H9 (cell line): ENCODE results near the gene SDR9C7. TPM values are rescaled to one million over a fixed set of nuclear protein-coding genes. Genes with fewer than 3 reads are reported as not detected.

Experiments
- DNase-seq: peaks from one replicate; pipeline ENCODE4 v3.0.0-alpha.2; 2017
- H2AFZ ChIP-seq: one replicate; pipeline ENCODE4 v1.6.1; 2013; ENCODE audit warnings: mild to moderate bottlenecking, low read length, control low read depth, moderate library complexity
- H2AK5ac ChIP-seq: 2 replicates; pipeline ENCODE4 v1.6.1; 2013; ENCODE audit warnings: low read length, control low read depth, mixed read lengths; ENCODE audit not compliant: insufficient read length
- H2BK120ac ChIP-seq: one replicate; pipeline ENCODE4 v1.6.1; 2013; ENCODE audit warnings: low read depth, mild to moderate bottlenecking, low read length, control low read depth, inconsistent platforms; ENCODE audit not compliant: poor library complexity, severe bottlenecking
- H2BK12ac ChIP-seq: 2 replicates; pipeline ENCODE4 v1.6.1; 2013; ENCODE audit warnings: low read length, control low read depth, mixed read lengths, low read depth; ENCODE audit not compliant: insufficient read length
- H2BK15ac ChIP-seq: 2 replicates; pipeline ENCODE4 v1.6.1; 2013; ENCODE audit warnings: low read depth, low read length, control low read depth
- H2BK20ac ChIP-seq: one replicate; pipeline ENCODE4 v1.6.1; 2013; ENCODE audit warnings: low read depth, mild to moderate bottlenecking, low read length, control low read depth, inconsistent platforms; ENCODE audit not compliant: poor library complexity, severe bottlenecking
- H2BK5ac ChIP-seq: 2 replicates; pipeline ENCODE4 v1.6.1; 2013; ENCODE audit warnings: low read length, control low read depth, mixed read lengths; ENCODE audit not compliant: insufficient read length
- H3K14ac ChIP-seq: 2 replicates; pipeline ENCODE4 v1.6.1; 2013; ENCODE audit warnings: low read length, control low read depth; ENCODE audit not compliant: insufficient read depth
- H3K18ac ChIP-seq: 2 replicates; pipeline ENCODE4 v1.6.1; 2013; ENCODE audit warnings: low read depth, mild to moderate bottlenecking, mixed read lengths, low read length, control low read depth; ENCODE audit not compliant: insufficient read length
- H3K23ac ChIP-seq: 2 replicates; pipeline ENCODE4 v1.6.1; 2013; ENCODE audit warnings: low read length, control low read depth, mixed read lengths, low read depth; ENCODE audit not compliant: insufficient read length
- H3K23me2 ChIP-seq: 2 replicates; pipeline ENCODE4 v1.6.1; 2013; ENCODE audit warnings: low read depth, mild to moderate bottlenecking, mixed read lengths, low read length, control low read depth; ENCODE audit not compliant: insufficient read length, poor library complexity, severe bottlenecking
- H3K27ac ChIP-seq: 2 replicates; pipeline ENCODE4 v1.5.1; 2013; ENCODE audit warnings: low read length, control low read depth, mixed read lengths, low read depth; ENCODE audit not compliant: insufficient read length
- H3K27me3 ChIP-seq: 2 replicates; pipeline ENCODE4 v1.6.1; 2013; ENCODE audit warnings: low read length, control low read depth, inconsistent platforms; ENCODE audit not compliant: insufficient read depth
- H3K4ac ChIP-seq: 2 replicates; pipeline ENCODE4 v1.6.1; 2013; ENCODE audit warnings: low read depth, mild to moderate bottlenecking, control low read depth, inconsistent platforms, low read length, moderate library complexity
- H3K4me1 ChIP-seq: 2 replicates; pipeline ENCODE4 v1.6.1; 2013; ENCODE audit warnings: low read length, control low read depth, inconsistent platforms; ENCODE audit not compliant: insufficient read depth
- H3K4me2 ChIP-seq: 2 replicates; pipeline ENCODE4 v1.6.1; 2013; ENCODE audit warnings: low read length, control low read depth, mixed read lengths; ENCODE audit not compliant: insufficient read length, insufficient read depth
- H3K56ac ChIP-seq: 2 replicates; pipeline ENCODE4 v1.6.1; 2013; ENCODE audit warnings: low read depth, mild to moderate bottlenecking, mixed read lengths, low read length, control low read depth; ENCODE audit not compliant: insufficient read length
- H3K79me1 ChIP-seq: 2 replicates; pipeline ENCODE4 v1.6.1; 2013; ENCODE audit warnings: low read depth, mild to moderate bottlenecking, moderate library complexity, low read length, control low read depth, inconsistent platforms; ENCODE audit not compliant: insufficient read depth, poor library complexity, severe bottlenecking
- H3K79me2 ChIP-seq: 2 replicates; pipeline ENCODE4 v1.6.1; 2013; ENCODE audit warnings: low read length, control low read depth, inconsistent platforms; ENCODE audit not compliant: insufficient read depth
- H3K9ac ChIP-seq: 2 replicates; pipeline ENCODE4 v1.6.1; 2013; ENCODE audit warnings: low read length, control low read depth, mixed read lengths; ENCODE audit not compliant: insufficient read length; ENCODE audit errors: extremely low read depth
- H3K9me3 ChIP-seq: one replicate; pipeline ENCODE4 v1.6.1; 2013; ENCODE audit warnings: low read depth, low read length, inconsistent platforms; ENCODE audit not compliant: control insufficient read depth
- H3T11ph ChIP-seq: one replicate; pipeline ENCODE4 v1.6.1; 2013; ENCODE audit warnings: mild to moderate bottlenecking, low read length, control low read depth, inconsistent platforms
- H4K20me1 ChIP-seq: one replicate; pipeline ENCODE4 v1.6.1; 2013; ENCODE audit not compliant: control insufficient read depth, insufficient read length, insufficient read depth
- H4K5ac ChIP-seq: 2 replicates; pipeline ENCODE4 v1.6.1; 2013; ENCODE audit warnings: low read depth, mild to moderate bottlenecking, mixed read lengths, low read length, control low read depth; ENCODE audit not compliant: insufficient read length
- H4K8ac ChIP-seq: replicated peaks from 2 replicates; pipeline ENCODE4 v1.6.1; 2013; ENCODE audit warnings: low read length, control low read depth, mixed read lengths, low read depth; ENCODE audit not compliant: insufficient read length
- H4K91ac ChIP-seq: 2 replicates; pipeline ENCODE4 v1.6.1; 2013; ENCODE audit warnings: low read depth, mild to moderate bottlenecking, moderate library complexity, mixed read lengths, low read length, control low read depth; ENCODE audit not compliant: insufficient read length
- H3K27ac Mint-ChIP-seq, 3 experiments: 2 replicates in 2 of 3; 3 replicates in 1 of 3; pipeline ENCODE4 v1.8.0; 2020 to 2021; ENCODE audit warnings: mixed read lengths in 3 of 3, mild to moderate bottlenecking in 1 of 3, moderate library complexity in 1 of 3
- H3K27me3 Mint-ChIP-seq: 2 replicates; pipeline ENCODE4 v1.8.0; 2021; ENCODE audit warnings: low read depth, mild to moderate bottlenecking, moderate library complexity, mixed read lengths
- H3K36me3 Mint-ChIP-seq, 3 experiments: 2 replicates in 2 of 3; 3 replicates in 1 of 3; pipeline ENCODE4 v1.8.0; 2020 to 2021; ENCODE audit warnings: low read depth in 3 of 3, mixed read lengths in 3 of 3; ENCODE audit not compliant: insufficient read depth in 1 of 3
- H3K4me1 Mint-ChIP-seq, 2 experiments: 2 replicates each; pipeline ENCODE4 v1.8.0; 2020; ENCODE audit warnings: mixed read lengths in 2 of 2
- H3K4me3 Mint-ChIP-seq, 2 experiments: 2 replicates in 1 of 2; 3 replicates in 1 of 2; pipeline ENCODE4 v1.8.0; 2020 to 2021; ENCODE audit warnings: mild to moderate bottlenecking in 2 of 2, mixed read lengths in 2 of 2, moderate library complexity in 1 of 2
- H3K9me3 Mint-ChIP-seq, 2 experiments: 2 replicates in 1 of 2; 3 replicates in 1 of 2; pipeline ENCODE4 v1.8.0; 2020; ENCODE audit warnings: mild to moderate bottlenecking in 2 of 2, mixed read lengths in 2 of 2, moderate library complexity in 1 of 2
- WGBS: extraction: QIAGEN DNeasy Blood & Tissue Kit; methylation state at CpG from one replicate; pipeline ENCODE4 v1.1.7; 2013; ENCODE audit warnings: missing lambda C conversion rate, low lambda C conversion rate, mixed read lengths; ENCODE audit not compliant: insufficient read length; ENCODE audit errors: extremely low coverage; 5-methylcytosine and 5-hydroxymethylcytosine counted together
- total RNA-seq: library from RNA; stranded (reverse); gene quantifications from 2 replicates; pipeline ENCODE4 v1.2.1, GENCODE V29; 2021
- TF ChIP-seq, protein P1 (sequence below): fragments of 200-600 bp; sonication (generic); conservative IDR thresholded peaks from 3 replicates; pipeline ENCODE4 v1.8.0; 2021; ENCODE audit warnings: antibody characterized with exemption, mild to moderate bottlenecking

The SDR9C7 gene
- total RNA-seq, 1 experiment from 2014 or later: not detected

- Mint-ChIP-seq H3K4me3 (no peak overlapping the region), H3K27ac (no peak overlapping the region), H3K27me3 (peaks cover 28% of the 10 kb centered on the region), H3K4me1 (no peaks in the 10 kb centered on the region), H3K9me3 (peaks cover 34 to 36% of the 10 kb centered on the region in 2 experiments), H3K36me3 (peaks cover 0 to 4% (median 0%) of the 10 kb centered on the region in 3 experiments; a peak in 2 of 7 replicates)
- no peak overlapping the region for H2AK5ac ChIP-seq
- no peak overlapping the region for H3K9ac ChIP-seq
- H3K9me3 ChIP-seq: peaks cover 12% of the 10 kb centered on the region
- no peak overlapping the region for H2BK12ac ChIP-seq
- H4K91ac ChIP-seq: no peak overlapping the region
- no peak overlapping the region for H4K8ac ChIP-seq
- no peaks in the 10 kb centered on the region for H3K27me3 ChIP-seq
- no peak overlapping the region for H3K56ac ChIP-seq
- H3K23ac ChIP-seq: no peak overlapping the region
- H4K5ac ChIP-seq: no peak overlapping the region
- TF ChIP-seq, protein P1, sequence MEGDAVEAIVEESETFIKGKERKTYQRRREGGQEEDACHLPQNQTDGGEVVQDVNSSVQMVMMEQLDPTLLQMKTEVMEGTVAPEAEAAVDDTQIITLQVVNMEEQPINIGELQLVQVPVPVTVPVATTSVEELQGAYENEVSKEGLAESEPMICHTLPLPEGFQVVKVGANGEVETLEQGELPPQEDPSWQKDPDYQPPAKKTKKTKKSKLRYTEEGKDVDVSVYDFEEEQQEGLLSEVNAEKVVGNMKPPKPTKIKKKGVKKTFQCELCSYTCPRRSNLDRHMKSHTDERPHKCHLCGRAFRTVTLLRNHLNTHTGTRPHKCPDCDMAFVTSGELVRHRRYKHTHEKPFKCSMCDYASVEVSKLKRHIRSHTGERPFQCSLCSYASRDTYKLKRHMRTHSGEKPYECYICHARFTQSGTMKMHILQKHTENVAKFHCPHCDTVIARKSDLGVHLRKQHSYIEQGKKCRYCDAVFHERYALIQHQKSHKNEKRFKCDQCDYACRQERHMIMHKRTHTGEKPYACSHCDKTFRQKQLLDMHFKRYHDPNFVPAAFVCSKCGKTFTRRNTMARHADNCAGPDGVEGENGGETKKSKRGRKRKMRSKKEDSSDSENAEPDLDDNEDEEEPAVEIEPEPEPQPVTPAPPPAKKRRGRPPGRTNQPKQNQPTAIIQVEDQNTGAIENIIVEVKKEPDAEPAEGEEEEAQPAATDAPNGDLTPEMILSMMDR: no peak
- no peak overlapping the region for H3K4ac ChIP-seq
- no peak overlapping the region for H2BK120ac ChIP-seq
- H3K23me2 ChIP-seq: no peaks in the 10 kb centered on the region
- H3K14ac ChIP-seq: no peak overlapping the region
- H2BK5ac ChIP-seq: no peak overlapping the region
- no CpG with 5 or more reads among the region's 2 CpGs for WGBS
- H2BK15ac ChIP-seq: no peak overlapping the region
- no peak overlapping the region for H3K27ac ChIP-seq
- H3T11ph ChIP-seq: no peak overlapping the region
- no peak for DNase-seq
- no peaks in the 10 kb centered on the region for H3K79me1 ChIP-seq
- no peaks in the 10 kb centered on the region for H4K20me1 ChIP-seq
- H2BK20ac ChIP-seq: no peak overlapping the region
- H3K18ac ChIP-seq: no peak overlapping the region
- no peak overlapping the region for H2AFZ ChIP-seq
- H3K4me2 ChIP-seq: no peak overlapping the region
- no peaks in the 10 kb centered on the region; the same call in 1 of the 2 replicates for H3K79me2 ChIP-seq
- no peaks in the 10 kb centered on the region for H3K4me1 ChIP-seq
These were observed 21.5 kb upstream of the SDR9C7 start for GRCh38 chr12:56955631-56956256.
